Heart left ventricle (tissue), 16 donors: ENCODE measurements around the gene HS3ST2. TPM values are rescaled to one million over a fixed set of nuclear protein-coding genes. Genes with fewer than 3 reads are reported as not detected.

Source experiments
- ATAC-seq, 4 donors: fragments of 200-7000 bp; cut with Tn5 transposase; one replicate each; pipeline ENCODE4 v1.9.1; 2020 to 2022; ENCODE audit warnings: moderate library complexity in 4 of 4, mild to moderate bottlenecking in 3 of 4, moderate number of reproducible peaks in 1 of 4
- DNase-seq, 5 donors: peaks; one replicate each; pipeline ENCODE4 v3.0.0-alpha.2; 2020
- H3K27ac ChIP-seq, 12 donors: fragments of 200-600 bp; sonication (generic) in 4 of 12; one replicate each; pipeline versions ENCODE4 v1.5.0 to v1.8.0; 2016 to 2022; ENCODE audit warnings: mild to moderate bottlenecking in 2 of 12
- H3K27me3 ChIP-seq, 9 donors: fragments of 200-600 bp; sonication (generic) in 2 of 9; one replicate each; pipeline versions ENCODE4 v1.5.1 to v1.8.0; 2016 to 2022; ENCODE audit warnings: mild to moderate bottlenecking in 3 of 9
- H3K36me3 ChIP-seq, 9 donors: fragments of 200-600 bp; sonication (generic) in 2 of 9; one replicate each; pipeline versions ENCODE4 v1.5.0 to v1.8.0; 2018 to 2022; ENCODE audit warnings: mild to moderate bottlenecking in 2 of 9
- H3K4me1 ChIP-seq, 12 donors: fragments of 200-600 bp; sonication (generic) in 4 of 12; one replicate each; pipeline versions ENCODE4 v1.5.0 to v1.8.0; 2016 to 2022; ENCODE audit warnings: mild to moderate bottlenecking in 3 of 12
- H3K4me3 ChIP-seq, 12 donors: fragments of 200-600 bp; sonication (generic) in 4 of 12; one replicate each; pipeline versions ENCODE4 v1.5.0 to v1.8.0; 2017 to 2022; ENCODE audit warnings: mild to moderate bottlenecking in 9 of 12, moderate library complexity in 4 of 12
- H3K9me3 ChIP-seq, 12 donors: fragments of 200-600 bp; sonication (generic) in 4 of 12; one replicate each; pipeline versions ENCODE4 v1.5.0 to v1.8.0; 2016 to 2022; ENCODE audit warnings: mild to moderate bottlenecking in 1 of 12
- CTCF ChIP-seq, 12 donors: fragments of 200-600 bp; sonication (generic) in 4 of 12; IDR thresholded peaks; one replicate each; pipeline versions ENCODE4 v1.5.0 to v1.8.0; 2018 to 2022; ENCODE audit warnings: antibody characterized with exemption in 12 of 12, mild to moderate bottlenecking in 5 of 12
- POLR2A ChIP-seq, 2 donors: fragments of 450-650 bp; IDR thresholded peaks; one replicate each; pipeline ENCODE4 v1.6.1; 2017; ENCODE audit warnings: antibody characterized with exemption in 2 of 2, mild to moderate bottlenecking in 2 of 2, moderate library complexity in 2 of 2
- WGBS, 4 donors: extraction: QIAGEN DNeasy Blood & Tissue Kit in 2 of 4; methylation state at CpG; one replicate each; pipeline versions ENCODE4 v1.1.5 to v1.1.7; 2013 to 2018; 5-methylcytosine and 5-hydroxymethylcytosine counted together
- intact Hi-C, 10 donors: fragments of 100-400 bp; cut with DNase I; formaldehyde crosslinking; loops; one replicate each; pipeline versions ENCODE4 v1.11.1 to v1.14.2; 2022
- polyA plus RNA-seq, 2 donors: library from polyadenylated mRNA; stranded (reverse); fragments of 200-250 nt; gene quantifications; one replicate each; pipeline ENCODE4 v1.2.3, GENCODE V29; 2013
- total RNA-seq, 9 donors: library from RNA; depleted of rRNA in 2 of 9; stranded (reverse); fragments of >200 nt in 2 of 9; fragmentation: NEBNext Ultra II Directional in 3 of 9; extraction: Animal tissue kit (Norgen Biotek cat#: 25700) in 3 of 9; gene quantifications; one replicate each; pipeline versions ENCODE4 v1.1.0 to v1.2.4, GENCODE V29; 2016 to 2023
- donor health status: ischemic (EF 13 %, LVEDD 7.1; RV severe dilation, severe dysfunction).
- donor health status: healthy with polysubstance abuse.
- donor health status: DM: no; HTN: yes; CAD: no.
- donor health status: DM: no; HTN: no; CAD: no.
- donor health status: ischemic (EF 25% LVEDD 6.9; RV normal size, moderate dysfunction).
- donor health status: ischemic (EF 25% LVEDD 5.7; RV mildly dilated, moderate dysfunction).
- donor health status: healthy.
- donor health status: DM: yes; HTN: yes; CAD: no.
- donor health status: ischemic (EF 35%, LVEDD 5.7; RV mildly dilated, moderate dysfunction).
- donor health status: nonischemic (EF 11% LVEDD 7.7; RV severe dilation, severe dysfunction).
- donor health status: DM: yes; HTN: yes; CAD: no.
- donor health status: PGD.
- donor health status: ischemic (EF 29% LVEDD 5.4; RV normal size, mild dysfunction).
- donor health status: nonischemic (EF 23%, LVEDD 6.1; RV moderate dilation, normal function).

The HS3ST2 gene
- total and polyA plus RNA-seq, 11 donors = 0.08 to 4.3 (median 0.20) TPM

GRCh38 chr16:22784690-22785214, 29.2 kb upstream of the HS3ST2 start:
- TF ChIP-seq POLR2A (IDR thresholded peaks at IDR 0.05) = no peak
- Histone ChIP-seq H3K4me3 (no peak overlapping the region), H3K9me3 (no peaks in the 10 kb centered on the region), H3K36me3 (no peaks in the 10 kb centered on the region), H3K27me3 (peaks cover 0 to 5% (median 0%) of the 10 kb centered on the region in 9 donors), H3K4me1 (peaks cover 0 to 17% (median 0%) of the 10 kb centered on the region in 12 donors), H3K27ac (no peak overlapping the region)
- DNase-seq (no peak), ATAC-seq (no peak)
- intact Hi-C loops = no loop called here
- WGBS, 4 donors = 72 to 87% (median 76%) methylated on average over 6 of the region's 6 CpGs

GRCh38 chr16:22785552-22785951, 28.4 kb upstream of the HS3ST2 start:
- intact Hi-C loops = no loop called here
- Histone ChIP-seq H3K36me3 (no peaks in the 10 kb centered on the region), H3K4me1 (peaks cover 0 to 17% (median 0%) of the 10 kb centered on the region in 12 donors), H3K9me3 (no peaks in the 10 kb centered on the region), H3K4me3 (no peak overlapping the region), H3K27ac (no peak overlapping the region), H3K27me3 (peaks cover 0 to 5% (median 0%) of the 10 kb centered on the region in 9 donors)
- ATAC-seq = no peak
- 64 to 70% (median 67%) methylated on average over 5 of the region's 5 CpGs for WGBS, 4 donors
- no peak for DNase-seq
- TF ChIP-seq POLR2A (IDR thresholded peaks at IDR 0.05) = no peak
- TF ChIP-seq CTCF (IDR thresholded peaks at IDR 0.05) = no peak

GRCh38 chr16:22786284-22786683, 27.7 kb upstream of the HS3ST2 start:
- Histone ChIP-seq H3K36me3 (no peaks in the 10 kb centered on the region), H3K27me3 (peaks cover 0 to 5% (median 0%) of the 10 kb centered on the region in 9 donors), H3K27ac (no peak overlapping the region), H3K9me3 (no peaks in the 10 kb centered on the region), H3K4me1 (peaks cover 0 to 17% (median 0%) of the 10 kb centered on the region in 12 donors), H3K4me3 (no peak overlapping the region)
- WGBS, 4 donors = 89 to 95% (median 92%) methylated on average over 2 of the region's 2 CpGs
- TF ChIP-seq POLR2A (IDR thresholded peaks at IDR 0.05) (no peak), CTCF (IDR thresholded peaks at IDR 0.05) (no peak)
- intact Hi-C loops = no loop called here
- no peak for DNase-seq
- ATAC-seq = no peak

GRCh38 chr16:22786691-22787090, 27.3 kb upstream of the HS3ST2 start:
- intact Hi-C loops = no loop called here
- H3K27ac ChIP-seq = no peak overlapping the region
- DNase-seq (no peak), ATAC-seq (no peak)
- no peaks in the 10 kb centered on the region for H3K36me3 ChIP-seq
- no peak overlapping the region for H3K4me3 ChIP-seq
- TF ChIP-seq POLR2A (IDR thresholded peaks at IDR 0.05) = no peak
- TF ChIP-seq CTCF (IDR thresholded peaks at IDR 0.05) = no peak
- peaks cover 0 to 17% (median 0%) of the 10 kb centered on the region in 12 donors for H3K4me1 ChIP-seq
- H3K27me3 ChIP-seq = peaks cover 0 to 5% (median 0%) of the 10 kb centered on the region in 9 donors
- 72 to 81% (median 80%) methylated on average over 4 of the region's 4 CpGs for WGBS, 4 donors
- no peaks in the 10 kb centered on the region for H3K9me3 ChIP-seq
